Progenitor cell of endocrine pancreas (in vitro differentiated cells): ENCODE results near the gene HOXA11. TPM values are rescaled to one million over a fixed set of nuclear protein-coding genes. Genes with fewer than 3 reads are reported as not detected.

Source experiments
- DNase-seq: peaks from one replicate; pipeline ENCODE4 v3.0.0; 2021; ENCODE audit warnings: low spot score; ENCODE audit not compliant: unreplicated experiment
- H3K27ac Mint-ChIP-seq: 2 replicates; pipeline ENCODE4 v1.8.0; 2021; ENCODE audit warnings: mild to moderate bottlenecking, moderate library complexity, mixed read lengths
- H3K27me3 Mint-ChIP-seq: 2 replicates; pipeline ENCODE4 v1.8.0; 2021; ENCODE audit warnings: mixed read lengths
- H3K36me3 Mint-ChIP-seq: 2 replicates; pipeline ENCODE4 v1.8.0; 2022; ENCODE audit warnings: mixed read lengths; ENCODE audit not compliant: insufficient read depth
- H3K4me1 Mint-ChIP-seq: 2 replicates; pipeline ENCODE4 v1.8.0; 2021; ENCODE audit warnings: low read depth, mixed read lengths
- H3K4me3 Mint-ChIP-seq: 2 replicates; pipeline ENCODE4 v1.8.0; 2021; ENCODE audit warnings: low read depth, mild to moderate bottlenecking, moderate library complexity, mixed read lengths
- H3K9me3 Mint-ChIP-seq: 2 replicates; pipeline ENCODE4 v1.8.0; 2021; ENCODE audit warnings: low read depth, mixed read lengths
- total RNA-seq: library from RNA; stranded (reverse); gene quantifications from 2 replicates; pipeline ENCODE4 v1.2.1, GENCODE V29; 2021
- TF ChIP-seq, protein P1 (sequence below): fragments of 200-600 bp; sonication (generic); IDR thresholded peaks from one replicate; pipeline ENCODE4 v1.5.0; 2021; ENCODE audit warnings: antibody characterized with exemption, mild to moderate bottlenecking; ENCODE audit not compliant: unreplicated experiment

HOXA11 gene
- total RNA-seq, 1 donor from 2014 or later, result not detected

DNA sequence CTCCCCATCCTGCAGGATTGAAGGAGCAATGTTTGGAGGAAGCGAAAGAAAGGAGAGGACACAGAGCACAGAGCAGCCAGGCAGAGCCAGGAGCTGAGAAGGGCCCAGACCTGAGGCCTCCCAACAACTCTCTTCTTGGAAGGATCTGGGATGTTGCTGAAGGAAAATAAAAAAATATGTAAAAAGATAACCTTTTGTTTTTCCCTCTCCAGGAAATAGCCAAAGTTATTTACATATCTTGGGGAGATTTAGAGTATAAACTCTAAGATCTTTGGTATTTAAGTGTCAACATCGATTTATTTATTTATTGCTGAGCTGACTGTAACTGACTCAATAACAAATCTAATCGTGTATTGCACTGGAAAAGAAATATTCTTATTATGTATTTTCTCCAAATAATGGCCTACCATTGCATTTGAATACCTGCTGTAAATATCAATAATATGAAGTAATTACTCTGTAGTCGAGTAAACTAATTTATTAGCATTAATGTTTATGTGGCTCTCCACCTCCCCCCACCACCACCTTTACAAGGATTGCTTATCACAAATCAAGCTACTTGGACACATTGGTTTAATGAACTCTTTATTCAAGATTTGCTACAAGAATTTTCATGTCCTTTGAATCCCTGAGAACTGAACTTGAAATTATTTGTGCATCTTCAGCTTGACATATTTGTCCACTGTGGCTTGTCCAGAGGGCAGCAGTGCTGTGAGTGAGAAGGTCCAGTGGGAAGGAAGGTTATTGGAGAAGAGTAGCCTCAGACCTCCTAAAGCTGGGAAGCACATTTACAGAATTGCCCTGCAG lies 1.8 kb upstream of the HOXA11 start:
- TF ChIP-seq, protein P1, sequence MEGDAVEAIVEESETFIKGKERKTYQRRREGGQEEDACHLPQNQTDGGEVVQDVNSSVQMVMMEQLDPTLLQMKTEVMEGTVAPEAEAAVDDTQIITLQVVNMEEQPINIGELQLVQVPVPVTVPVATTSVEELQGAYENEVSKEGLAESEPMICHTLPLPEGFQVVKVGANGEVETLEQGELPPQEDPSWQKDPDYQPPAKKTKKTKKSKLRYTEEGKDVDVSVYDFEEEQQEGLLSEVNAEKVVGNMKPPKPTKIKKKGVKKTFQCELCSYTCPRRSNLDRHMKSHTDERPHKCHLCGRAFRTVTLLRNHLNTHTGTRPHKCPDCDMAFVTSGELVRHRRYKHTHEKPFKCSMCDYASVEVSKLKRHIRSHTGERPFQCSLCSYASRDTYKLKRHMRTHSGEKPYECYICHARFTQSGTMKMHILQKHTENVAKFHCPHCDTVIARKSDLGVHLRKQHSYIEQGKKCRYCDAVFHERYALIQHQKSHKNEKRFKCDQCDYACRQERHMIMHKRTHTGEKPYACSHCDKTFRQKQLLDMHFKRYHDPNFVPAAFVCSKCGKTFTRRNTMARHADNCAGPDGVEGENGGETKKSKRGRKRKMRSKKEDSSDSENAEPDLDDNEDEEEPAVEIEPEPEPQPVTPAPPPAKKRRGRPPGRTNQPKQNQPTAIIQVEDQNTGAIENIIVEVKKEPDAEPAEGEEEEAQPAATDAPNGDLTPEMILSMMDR, result no peak
- H3K27ac Mint-ChIP-seq, result no peak overlapping the region
- H3K9me3 Mint-ChIP-seq, result no peaks in the 10 kb centered on the region
- peaks cover 99% of the 10 kb centered on the region for H3K27me3 Mint-ChIP-seq
- H3K4me3 Mint-ChIP-seq, result no peak overlapping the region
- DNase-seq, result no peak
- no peaks in the 10 kb centered on the region for H3K36me3 Mint-ChIP-seq
- H3K4me1 Mint-ChIP-seq, result peaks cover 6% of the 10 kb centered on the region

DNA sequence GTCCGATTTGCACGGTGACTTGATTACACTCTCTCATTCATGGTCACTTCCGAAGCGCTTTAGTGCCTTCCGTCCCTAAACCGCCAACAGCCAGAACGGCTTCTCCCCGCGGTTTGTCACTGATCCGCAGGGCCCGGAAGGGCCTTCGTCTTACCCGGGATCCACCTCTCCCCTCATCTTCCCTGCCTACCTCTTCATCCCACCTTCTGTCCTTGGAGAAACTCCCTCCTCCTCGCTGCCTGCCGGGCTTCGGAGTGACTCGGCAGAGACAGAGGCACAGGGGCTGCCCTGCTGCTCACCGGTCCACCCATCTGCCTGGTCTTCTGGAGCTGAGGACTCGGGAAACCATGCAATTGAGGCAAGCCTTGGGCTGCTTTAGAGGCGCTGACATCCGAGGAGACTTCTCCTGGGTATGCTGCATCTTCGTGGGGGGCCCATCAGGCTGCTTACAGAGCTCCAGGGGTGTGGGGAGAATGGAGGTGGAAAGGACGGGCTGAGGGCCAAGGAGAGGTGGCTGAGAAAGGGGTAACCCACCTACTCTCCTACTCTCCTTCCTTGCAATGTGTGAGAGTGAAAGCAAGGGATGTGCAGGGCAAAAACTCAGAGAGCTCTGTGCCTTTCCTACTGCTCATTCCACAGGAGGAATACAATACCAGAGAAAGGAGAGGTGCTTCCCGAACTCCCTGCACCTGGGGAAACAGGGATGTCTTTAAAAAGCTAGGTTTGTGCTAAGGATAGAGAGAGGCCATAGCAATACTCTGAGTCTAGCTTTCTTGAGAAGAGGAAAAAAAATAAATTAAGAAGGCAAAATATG lies 1.0 kb upstream of the HOXA11 start:
- H3K36me3 Mint-ChIP-seq, result no peaks in the 10 kb centered on the region
- no peaks in the 10 kb centered on the region for H3K9me3 Mint-ChIP-seq
- TF ChIP-seq, protein P1, result no peak
- H3K4me1 Mint-ChIP-seq, result peaks cover 6% of the 10 kb centered on the region
- H3K27me3 Mint-ChIP-seq, result peaks cover 99% of the 10 kb centered on the region
- no peak for DNase-seq
- H3K27ac Mint-ChIP-seq, result no peak overlapping the region
- H3K4me3 Mint-ChIP-seq, result no peak overlapping the region

DNA sequence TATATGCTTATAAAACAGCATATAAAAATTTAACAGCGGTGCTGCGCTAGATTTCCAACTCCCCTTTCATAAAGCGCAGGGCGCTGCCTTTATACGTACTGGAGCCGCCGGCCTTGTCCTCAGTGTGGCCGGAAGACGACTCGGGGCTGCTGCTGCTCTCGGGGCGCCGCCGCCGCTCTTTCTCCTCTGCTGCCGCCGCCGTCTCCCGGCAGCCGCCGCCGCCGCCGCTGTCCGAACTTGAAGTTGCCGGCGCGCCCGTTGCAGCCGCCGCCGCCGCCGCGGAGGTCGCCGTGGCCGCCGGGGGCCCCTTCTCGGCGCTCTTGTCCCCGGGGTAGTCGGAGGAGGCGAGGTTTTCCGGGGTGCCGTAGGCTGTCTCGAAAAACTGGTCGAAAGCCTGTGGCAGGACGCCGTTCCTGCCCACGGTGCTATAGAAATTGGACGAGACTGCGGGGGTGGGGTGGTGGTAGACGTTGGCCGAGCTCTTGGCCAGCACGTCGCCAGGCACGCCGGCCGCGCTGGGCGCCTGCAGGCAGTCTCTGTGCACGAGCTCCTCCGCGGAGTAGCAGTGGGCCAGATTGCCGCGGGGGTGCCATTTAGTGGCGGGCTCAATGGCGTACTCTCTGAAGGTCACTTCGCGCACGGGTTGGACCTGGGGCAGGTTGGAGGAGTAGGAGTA lies 557 bp downstream of the HOXA11 start:
- Mint-ChIP-seq H3K36me3 (no peaks in the 10 kb centered on the region), H3K27ac (no peak overlapping the region), H3K4me3 (peak overlapping the region; percentile 38), H3K4me1 (peaks cover 11% of the 10 kb centered on the region), H3K27me3 (peaks cover 99% of the 10 kb centered on the region), H3K9me3 (no peaks in the 10 kb centered on the region)
- TF ChIP-seq, protein P1, result no peak
- DNase-seq, result no peak

DNA sequence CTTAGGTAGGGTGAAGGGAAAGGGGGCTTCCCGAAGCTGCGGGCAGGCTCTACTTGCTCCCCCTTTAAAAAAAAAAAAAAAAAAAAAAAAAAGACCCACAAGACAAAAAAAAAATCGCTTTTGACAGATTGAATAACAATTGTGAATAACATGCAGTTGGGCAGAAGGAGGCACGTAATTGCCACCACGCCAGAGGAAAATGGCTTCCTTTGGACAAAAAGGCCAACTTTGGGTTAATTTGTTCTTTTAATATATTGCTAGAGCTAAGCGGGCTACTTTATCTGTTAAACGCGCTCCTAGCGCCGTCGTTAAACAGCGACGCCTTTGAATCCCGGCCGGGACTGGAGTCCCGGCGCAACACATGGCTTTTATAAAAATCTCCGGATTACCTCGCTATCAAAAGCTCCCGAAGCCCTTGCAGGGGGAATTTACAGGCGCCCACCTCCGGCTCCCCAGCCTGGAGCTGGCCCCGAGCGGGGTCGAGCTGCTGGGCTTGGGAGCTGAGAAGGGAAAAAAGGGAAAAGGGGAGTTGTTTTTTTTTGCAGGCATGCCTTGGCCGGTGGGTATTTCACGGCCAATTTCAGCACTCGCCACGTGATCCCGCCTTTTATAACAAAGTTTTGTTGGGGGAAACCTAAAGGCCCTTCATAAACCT lies 1.2 kb downstream of the HOXA11 start:
- H3K27me3 Mint-ChIP-seq, result peaks cover 99% of the 10 kb centered on the region
- H3K36me3 Mint-ChIP-seq, result no peaks in the 10 kb centered on the region
- H3K4me3 Mint-ChIP-seq, result peak overlapping the region; percentile 38
- H3K27ac Mint-ChIP-seq, result no peak overlapping the region
- TF ChIP-seq, protein P1, result no peak
- DNase-seq, result no peak
- peaks cover 13% of the 10 kb centered on the region for H3K4me1 Mint-ChIP-seq
- H3K9me3 Mint-ChIP-seq, result no peaks in the 10 kb centered on the region
